ENCODE data around the gene PARP6. TPM values are rescaled to one million over a fixed set of nuclear protein-coding genes. Genes with fewer than 3 reads are reported as not detected.
A peak's percentile ranks its signal among the peaks of the same experiment; 100 is the strongest.

PARP6 gene
- polyA plus RNA-seq, 3 donors: 12.9 to 165 (median 13.5) TPM

DNA sequence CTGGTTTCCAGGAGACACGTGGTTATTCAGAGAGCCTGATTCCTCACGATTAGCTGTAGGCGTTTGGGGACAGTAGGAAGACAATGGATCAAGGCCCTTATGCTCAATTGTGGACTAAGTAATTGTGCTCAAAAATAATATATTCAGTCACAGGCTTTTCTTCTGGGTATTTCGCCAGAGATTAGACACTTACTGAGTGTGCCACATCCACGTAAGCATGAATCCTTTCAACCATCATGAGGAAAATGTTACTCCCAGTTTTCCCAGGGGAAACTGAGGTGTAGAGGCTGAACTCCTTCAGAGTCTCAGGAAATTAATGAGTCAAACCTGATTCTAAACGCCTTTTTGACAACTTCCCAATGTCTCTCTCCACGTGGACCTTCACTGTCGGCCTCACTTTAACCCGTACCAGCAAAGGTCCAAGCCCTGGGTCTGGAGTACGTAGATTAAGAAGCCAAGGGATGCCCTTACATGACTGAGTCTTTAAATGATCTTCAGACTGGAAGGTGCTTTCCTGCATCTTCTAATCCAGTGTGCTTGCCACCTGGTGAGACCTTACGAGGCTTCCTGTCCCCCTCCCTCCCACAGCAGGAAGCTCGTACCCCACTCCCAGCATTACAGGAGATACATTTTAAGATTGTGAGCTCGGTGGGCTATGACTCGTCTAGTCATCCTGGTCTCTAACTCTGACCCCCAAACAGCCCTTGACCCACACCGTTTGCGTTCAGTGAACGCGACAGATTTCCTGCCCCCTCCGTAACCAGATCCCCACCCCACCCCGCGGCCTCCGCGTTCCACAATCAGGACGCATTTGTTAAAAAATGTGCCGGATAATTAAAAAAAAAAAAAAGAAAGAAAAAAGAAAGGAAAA, 43.0 kb downstream of the PARP6 start:
- peak overlapping the region; percentile 98 to 100 (median 99) for H3K27ac Mint-ChIP-seq
- H3K4me1 Mint-ChIP-seq: peaks cover 64% of the 10 kb centered on the region
- no peak overlapping the region for H2AFZ ChIP-seq (ENCODE audit: insufficient read depth, low read depth, low read length, poor library complexity, severe bottlenecking)
- peak; percentile 14 to 51 (median 28) for DNase-seq
- intact Hi-C loops (cut with micrococcal nuclease): loop anchor here in 1 of 2 donors (5.0 kb wide), 1 partner anchor 143 kb away; no protein-coding TSS in a partner anchor
- no peaks in the 10 kb centered on the region for H3K27me3 ChIP-seq (ENCODE audit: control insufficient read depth in 2 of 2, insufficient read depth in 2 of 2, low read length in 2 of 2)
- H3K36me3 Mint-ChIP-seq: peaks cover 8 to 18% of the 10 kb centered on the region in 2 donors
- H3K27me3 Mint-ChIP-seq (ENCODE audit: low read depth in 3 of 3): no peaks in the 10 kb centered on the region
- peak overlapping the region; percentile 94 to 99 for H3K4me3 Mint-ChIP-seq
- 0% methylated on average over 4 of the region's 25 CpGs for WGBS (ENCODE audit: insufficient coverage)
- peaks cover 70% of the 10 kb centered on the region for H3K79me2 ChIP-seq (ENCODE audit: insufficient read depth, low read length)
- H3K36me3 ChIP-seq (replicated peaks in 1 of 2; ENCODE audit: control insufficient read depth in 1 of 2, insufficient read depth in 2 of 2, low read length in 2 of 2): peaks cover 0 to 11% of the 10 kb centered on the region in 2 donors
- peak overlapping the region; percentile 98 for H3K9ac ChIP-seq (ENCODE audit: insufficient read depth, low read length, poor library complexity, severe bottlenecking)
- H3K4me1 ChIP-seq (ENCODE audit: control insufficient read depth in 1 of 2, insufficient read depth in 2 of 2, low read length in 2 of 2): peaks cover 69 to 77% of the 10 kb centered on the region in 2 donors
- H3K4me3 ChIP-seq (replicated peaks in 1 of 3; ENCODE audit: low read depth in 2 of 3, low read length in 3 of 3): peak overlapping the region; percentile 91 to 95 (median 95)
- H4K20me1 ChIP-seq (ENCODE audit: insufficient read depth, low read length): peaks cover 33% of the 10 kb centered on the region
- TF ChIP-seq, protein P1, sequence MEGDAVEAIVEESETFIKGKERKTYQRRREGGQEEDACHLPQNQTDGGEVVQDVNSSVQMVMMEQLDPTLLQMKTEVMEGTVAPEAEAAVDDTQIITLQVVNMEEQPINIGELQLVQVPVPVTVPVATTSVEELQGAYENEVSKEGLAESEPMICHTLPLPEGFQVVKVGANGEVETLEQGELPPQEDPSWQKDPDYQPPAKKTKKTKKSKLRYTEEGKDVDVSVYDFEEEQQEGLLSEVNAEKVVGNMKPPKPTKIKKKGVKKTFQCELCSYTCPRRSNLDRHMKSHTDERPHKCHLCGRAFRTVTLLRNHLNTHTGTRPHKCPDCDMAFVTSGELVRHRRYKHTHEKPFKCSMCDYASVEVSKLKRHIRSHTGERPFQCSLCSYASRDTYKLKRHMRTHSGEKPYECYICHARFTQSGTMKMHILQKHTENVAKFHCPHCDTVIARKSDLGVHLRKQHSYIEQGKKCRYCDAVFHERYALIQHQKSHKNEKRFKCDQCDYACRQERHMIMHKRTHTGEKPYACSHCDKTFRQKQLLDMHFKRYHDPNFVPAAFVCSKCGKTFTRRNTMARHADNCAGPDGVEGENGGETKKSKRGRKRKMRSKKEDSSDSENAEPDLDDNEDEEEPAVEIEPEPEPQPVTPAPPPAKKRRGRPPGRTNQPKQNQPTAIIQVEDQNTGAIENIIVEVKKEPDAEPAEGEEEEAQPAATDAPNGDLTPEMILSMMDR (IDR thresholded peaks at IDR 0.05): no peak
- no peaks in the 10 kb centered on the region for H3K9me3 ChIP-seq (replicated peaks in 1 of 2; ENCODE audit: control insufficient read depth in 1 of 2, insufficient read depth in 1 of 2, low read length in 2 of 2)
- H3K4me2 ChIP-seq (replicated peaks; ENCODE audit: extremely low read depth, low read length, poor library complexity, severe bottlenecking): peak overlapping the region; percentile 86
- H3K9me3 Mint-ChIP-seq: peaks cover 0 to 2% (median 0%) of the 10 kb centered on the region in 7 donors
- H3K27ac ChIP-seq (ENCODE audit: low read depth in 1 of 2, low read length in 2 of 2): peak overlapping the region; percentile 98 to 100

DNA sequence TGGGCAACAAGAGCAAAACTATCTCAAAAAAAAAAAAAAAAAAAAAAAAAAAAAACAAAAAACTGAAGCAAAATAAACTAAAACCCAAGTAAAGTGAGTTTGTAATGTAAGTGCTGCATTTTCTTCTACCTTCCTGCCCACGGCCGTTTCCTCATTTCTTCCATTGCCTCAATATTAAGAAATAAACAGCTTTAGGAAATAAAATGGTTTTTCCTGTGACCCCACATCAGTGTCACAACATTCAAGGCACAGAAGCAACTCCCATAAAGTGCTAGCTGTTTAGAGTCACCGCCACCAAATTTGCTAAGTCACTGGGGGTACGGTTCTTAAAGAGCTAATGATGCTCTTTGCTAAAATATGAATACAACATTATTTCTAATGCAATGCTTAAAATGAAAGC, 44.6 kb downstream of the PARP6 start:
- TF ChIP-seq, protein P1 (IDR thresholded peaks at IDR 0.05): no peak
- peak overlapping the region; percentile 29 to 91 (median 46) for H3K4me3 ChIP-seq (replicated peaks in 1 of 3; ENCODE audit: low read depth in 2 of 3, low read length in 3 of 3)
- Mint-ChIP-seq H3K4me3 (peak overlapping the region; percentile 94 to 99), H3K36me3 (peaks cover 22 to 34% of the 10 kb centered on the region in 2 donors), H3K27me3 (ENCODE audit: low read depth in 3 of 3) (no peaks in the 10 kb centered on the region), H3K4me1 (peaks cover 66% of the 10 kb centered on the region), H3K27ac (peak overlapping the region; percentile 98 to 100 (median 99)), H3K9me3 (peaks cover 0 to 2% (median 0%) of the 10 kb centered on the region in 7 donors)
- WGBS (ENCODE audit: insufficient coverage): no CpG with 5 or more reads among the region's 4 CpGs
- no peaks in the 10 kb centered on the region for H3K9me3 ChIP-seq (replicated peaks in 1 of 2; ENCODE audit: control insufficient read depth in 1 of 2, insufficient read depth in 1 of 2, low read length in 2 of 2)
- H3K4me1 ChIP-seq (ENCODE audit: control insufficient read depth in 1 of 2, insufficient read depth in 2 of 2, low read length in 2 of 2): peaks cover 70 to 77% of the 10 kb centered on the region in 2 donors
- H3K27ac ChIP-seq (ENCODE audit: low read depth in 1 of 2, low read length in 2 of 2): peak overlapping the region; percentile 98 to 100
- H3K36me3 ChIP-seq (replicated peaks in 1 of 2; ENCODE audit: control insufficient read depth in 1 of 2, insufficient read depth in 2 of 2, low read length in 2 of 2): peaks cover 5 to 27% of the 10 kb centered on the region in 2 donors
- no peaks in the 10 kb centered on the region for H3K27me3 ChIP-seq (ENCODE audit: control insufficient read depth in 2 of 2, insufficient read depth in 2 of 2, low read length in 2 of 2)
- intact Hi-C loops (cut with micrococcal nuclease): loop anchor here in 1 of 2 donors (1.0 to 5.0 kb wide), 2 partner anchors 10 to 145 kb away; no protein-coding TSS in a partner anchor
- peaks cover 83% of the 10 kb centered on the region for H3K79me2 ChIP-seq (ENCODE audit: insufficient read depth, low read length)
- H4K20me1 ChIP-seq (ENCODE audit: insufficient read depth, low read length): peaks cover 49% of the 10 kb centered on the region
- peak; percentile 89 to 94 (median 93) for DNase-seq
- H3K4me2 ChIP-seq (replicated peaks; ENCODE audit: extremely low read depth, low read length, poor library complexity, severe bottlenecking): peak overlapping the region; percentile 86
- peak overlapping the region; percentile 98 for H3K9ac ChIP-seq (ENCODE audit: insufficient read depth, low read length, poor library complexity, severe bottlenecking)
- H2AFZ ChIP-seq (ENCODE audit: insufficient read depth, low read depth, low read length, poor library complexity, severe bottlenecking): no peak overlapping the region

All from CD14-positive monocyte (primary cell).